ENCODE results near the gene BTD.

DNA sequence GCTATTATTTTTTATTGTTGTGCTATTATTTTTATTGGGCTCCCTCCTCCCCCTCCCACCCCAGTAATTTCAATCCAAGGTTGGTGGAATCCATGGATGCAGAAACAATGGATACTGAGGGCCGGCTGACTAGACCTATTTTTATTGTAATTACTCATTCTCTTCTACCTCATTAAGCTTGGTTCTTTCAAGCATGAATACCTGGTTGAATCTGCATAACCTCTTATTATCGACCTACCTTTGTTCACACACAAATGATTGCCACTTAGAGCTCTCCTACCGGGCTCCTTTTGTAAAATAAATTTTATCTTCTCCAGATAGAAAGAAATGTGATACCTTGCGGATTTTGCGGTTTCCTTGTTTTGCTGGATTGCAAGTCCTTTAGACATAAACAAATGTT, 31.6 kb downstream of the BTD start:
- TF ChIP-seq, protein P1, sequence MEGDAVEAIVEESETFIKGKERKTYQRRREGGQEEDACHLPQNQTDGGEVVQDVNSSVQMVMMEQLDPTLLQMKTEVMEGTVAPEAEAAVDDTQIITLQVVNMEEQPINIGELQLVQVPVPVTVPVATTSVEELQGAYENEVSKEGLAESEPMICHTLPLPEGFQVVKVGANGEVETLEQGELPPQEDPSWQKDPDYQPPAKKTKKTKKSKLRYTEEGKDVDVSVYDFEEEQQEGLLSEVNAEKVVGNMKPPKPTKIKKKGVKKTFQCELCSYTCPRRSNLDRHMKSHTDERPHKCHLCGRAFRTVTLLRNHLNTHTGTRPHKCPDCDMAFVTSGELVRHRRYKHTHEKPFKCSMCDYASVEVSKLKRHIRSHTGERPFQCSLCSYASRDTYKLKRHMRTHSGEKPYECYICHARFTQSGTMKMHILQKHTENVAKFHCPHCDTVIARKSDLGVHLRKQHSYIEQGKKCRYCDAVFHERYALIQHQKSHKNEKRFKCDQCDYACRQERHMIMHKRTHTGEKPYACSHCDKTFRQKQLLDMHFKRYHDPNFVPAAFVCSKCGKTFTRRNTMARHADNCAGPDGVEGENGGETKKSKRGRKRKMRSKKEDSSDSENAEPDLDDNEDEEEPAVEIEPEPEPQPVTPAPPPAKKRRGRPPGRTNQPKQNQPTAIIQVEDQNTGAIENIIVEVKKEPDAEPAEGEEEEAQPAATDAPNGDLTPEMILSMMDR (IDR thresholded peaks at IDR 0.05; ENCODE audit: low read length): no peak
- TF ChIP-seq EZH2 (IDR thresholded peaks at IDR 0.05; ENCODE audit: borderline replicate concordance, low read length): no peak

All from OCI-LY1 (cell line).